Activated CD8-positive, alpha-beta memory T cell treated with anti-CD3 and anti-CD28 coated beads for 36 hours (primary cell): Measurements from ENCODE around the gene FANCD2. TPM values are rescaled to one million over a fixed set of nuclear protein-coding genes. Genes with fewer than 3 reads are reported as not detected.

Source experiments
- CTCF ChIA-PET: fragments of 350-600 bp; sonication (Branson Sonifier 250); formaldehyde crosslinking; loops from one replicate; lab custom pipeline; 2021; ENCODE audit warnings: antibody characterized with exemption; lab: Charles Lee
- POLR2A ChIA-PET: fragments of 350-600 bp; sonication (Branson Sonifier 250); formaldehyde crosslinking; loops from one replicate; lab custom pipeline; 2021; ENCODE audit warnings: antibody characterized with exemption; lab: Charles Lee
- total RNA-seq, 2 experiments: library from RNA; stranded (reverse); gene quantifications; one replicate each; pipeline ENCODE4 v1.2.3, GENCODE V29; 2021

Gene FANCD2
- total RNA-seq, 2 experiments from 2014 or later = 67.2 to 71.4 TPM

GRCh38 chr3:10142707-10143560, 116.7 kb downstream of the FANCD2 start:
- CTCF ChIA-PET = interaction anchor here (0.6 to 1.9 kb wide), 4 partner anchors 29 to 401 kb away, joined by 3 to 5 read pairs (median 4); no protein-coding TSS in a partner anchor
- POLR2A ChIA-PET = interaction anchor here (0.5 to 0.8 kb wide), 4 partner anchors 13 to 119 kb away, joined by 3 read pairs; no protein-coding TSS in a partner anchor

- ChIA-PET CTCF (no interaction called here), POLR2A (no interaction called here)
Observed at GRCh38 chr3:10145685-10146084, 119.4 kb downstream of the FANCD2 start.

- POLR2A ChIA-PET = no interaction called here
- CTCF ChIA-PET = interaction anchor here (1.2 kb wide), 1 partner anchor 15 kb away, joined by 3 read pairs; the partner anchor contains the start of gene IRAK2
Observed at GRCh38 chr3:10149226-10149625, 123.0 kb downstream of the FANCD2 start.

GRCh38 chr3:10150987-10151386, 124.8 kb downstream of the FANCD2 start:
- ChIA-PET POLR2A (no interaction called here), CTCF (no interaction called here)

Other genes with a start within 250 kb of the FANCD2 start
- gene TADA3, start 234.0 kb upstream of the FANCD2 start, total RNA-seq = 10 to 100 TPM; 57.4 to 58.9 TPM
- gene ARPC4, start 233.4 kb upstream of the FANCD2 start, total RNA-seq = 100 to 1,000 TPM; 299 to 300 TPM
- gene TTLL3, start 216.2 kb upstream of the FANCD2 start, total RNA-seq = 10 to 100 TPM; 22.2 to 23.0 TPM
- gene RPUSD3, start 182.4 kb upstream of the FANCD2 start, total RNA-seq = 10 to 100 TPM; 80.4 to 81.3 TPM
- gene CIDEC, start 146.2 kb upstream of the FANCD2 start, total RNA-seq = not detected
- 10 to 100 TPM; 51.8 to 53.3 TPM for gene JAGN1, start 135.8 kb upstream of the FANCD2 start, total RNA-seq
- 1 to 10 TPM in 1 of 2 experiments, under 1 TPM in 1; 0.70 to 1.3 TPM for gene IL17RE, start 123.6 kb upstream of the FANCD2 start, total RNA-seq
- gene IL17RC, start 109.3 kb upstream of the FANCD2 start, total RNA-seq = under 1 TPM; 0.19 to 0.27 TPM
- 10 to 100 TPM; 11.7 to 14.1 TPM for gene CRELD1, start 92.6 kb upstream of the FANCD2 start, total RNA-seq
- 1 to 10 TPM; 8.3 to 9.4 TPM for gene PRRT3, start 74.0 kb upstream of the FANCD2 start, total RNA-seq
- gene EMC3, start 39.6 kb upstream of the FANCD2 start, total RNA-seq = 10 to 100 TPM; 50.4 to 55.5 TPM
- gene FANCD2OS, start 81.8 kb downstream of the FANCD2 start, total RNA-seq = not detected
- gene BRK1, start 89.2 kb downstream of the FANCD2 start, total RNA-seq = 100 to 1,000 TPM in 1 of 2 experiments, 10 to 100 TPM in 1; 99.7 to 101 TPM
- gene VHL, start 115.3 kb downstream of the FANCD2 start, total RNA-seq = 10 to 100 TPM; 43.2 to 46.5 TPM
- 1 to 10 TPM; 4.0 TPM for gene IRAK2, start 138.5 kb downstream of the FANCD2 start, total RNA-seq
- gene TATDN2, start 222.0 kb downstream of the FANCD2 start, total RNA-seq = 10 to 100 TPM; 58.4 to 61.2 TPM